K562 (cell line): Measurements from ENCODE around the gene NBEAL2.

Experiments
- PRMT5 ChIP-seq: sonication (generic); formaldehyde crosslinking; IDR thresholded peaks from 2 replicates; pipeline ENCODE4 v1.5.0; 2020; ENCODE audit warnings: missing genetic modification reagents
- ZNF232 ChIP-seq: sonication (generic); formaldehyde crosslinking; IDR thresholded peaks from 2 replicates; pipeline ENCODE4 v1.8.0; 2022; ENCODE audit warnings: mild to moderate bottlenecking, missing genetic modification reagents

GRCh38 chr3:47028146-47028545 lies 48.7 kb downstream of the NBEAL2 start:
- TF ChIP-seq ZNF232, result no peak
- TF ChIP-seq PRMT5 (CRISPR knock-in tag), result no peak
